Psoas muscle (tissue), 8 donors: ENCODE measurements around the gene HS3ST3A1. TPM values are rescaled to one million over a fixed set of nuclear protein-coding genes. Genes with fewer than 3 reads are reported as not detected.

Source experiments
- ATAC-seq, 4 donors: fragments of 200-7000 bp; cut with Tn5 transposase; one replicate each; pipeline ENCODE4 v1.9.1; 2020; ENCODE audit warnings: moderate library complexity in 3 of 4, mild to moderate bottlenecking in 2 of 4
- DNase-seq, 2 donors: peaks; one replicate each; pipeline ENCODE4 v3.0.0-alpha.2; 2020
- H3K27ac ChIP-seq: fragments of 200-600 bp; one replicate; pipeline ENCODE4 v1.8.0; 2022
- H3K27me3 ChIP-seq, 3 donors: fragments of 200-600 bp in 1 of 3; one replicate each; pipeline versions ENCODE4 v1.6.1 to v1.8.0; 2013 to 2022; ENCODE audit warnings: low read length in 2 of 3, mild to moderate bottlenecking in 2 of 3, moderate library complexity in 1 of 3; ENCODE audit not compliant: insufficient read depth in 3 of 3
- H3K36me3 ChIP-seq, 2 donors: fragments of 200-600 bp in 1 of 2; one replicate each; pipeline versions ENCODE4 v1.6.1 to v1.8.0; 2013 to 2022; ENCODE audit warnings: low read depth in 1 of 2, mild to moderate bottlenecking in 1 of 2, moderate library complexity in 1 of 2; ENCODE audit not compliant: insufficient read depth in 1 of 2
- H3K4me1 ChIP-seq: fragments of 200-600 bp; one replicate; pipeline ENCODE4 v1.8.0; 2022
- H3K4me3 ChIP-seq: fragments of 200-600 bp; one replicate; pipeline ENCODE4 v1.8.0; 2022; ENCODE audit warnings: mild to moderate bottlenecking
- H3K9me3 ChIP-seq: fragments of 200-600 bp; one replicate; pipeline ENCODE4 v1.8.0; 2022
- WGBS, 3 donors: extraction: QIAGEN DNeasy Blood & Tissue Kit; methylation state at CpG; one replicate each; pipeline versions ENCODE4 v1.1.6 to v1.1.7; 2013; 5-methylcytosine and 5-hydroxymethylcytosine counted together
- intact Hi-C, 2 donors: fragments of 100-400 bp; cut with DNase I; formaldehyde crosslinking; loops; one replicate each; pipeline versions ENCODE4 v1.11.0 to v1.14.2; 2022
- polyA plus RNA-seq, 3 donors: library from polyadenylated mRNA; stranded (reverse); fragments of 200-250 nt; gene quantifications; one replicate each; pipeline ENCODE4 v1.2.3, GENCODE V29; 2013
- total RNA-seq, 4 donors: library from RNA; stranded (reverse); fragmentation: NEBNext Ultra II Directional in 2 of 4; extraction: Animal tissue kit (Norgen Biotek cat#: 25700) in 2 of 4; gene quantifications; one replicate each; pipeline versions ENCODE4 v1.2.1 to v1.2.4, GENCODE V29; 2021 to 2023
- TF ChIP-seq, protein P1 (sequence below): fragments of 200-600 bp; IDR thresholded peaks from one replicate; pipeline ENCODE4 v1.8.0; 2022; ENCODE audit warnings: antibody characterized with exemption
- donor health status: healthy with polysubstance abuse.
- donor health status: DM: no; HTN: no; CAD: no; lungs with moderate emphysema.
- donor health status: Bipolar disorder and iron deficiency.
- donor health status: healthy.
- donor health status: DM: yes; HTN: yes; CAD: no.
- donor health status: DM: no; HTN: no; CAD: no.
- donor health status: DM: no; HTN: no; CAD: no.
- donor health status: DM: yes; HTN: yes; CAD: no.

Gene HS3ST3A1
- total and polyA plus RNA-seq, 7 donors, result 0.13 to 0.64 (median 0.44) TPM; not detected in 2

DNA sequence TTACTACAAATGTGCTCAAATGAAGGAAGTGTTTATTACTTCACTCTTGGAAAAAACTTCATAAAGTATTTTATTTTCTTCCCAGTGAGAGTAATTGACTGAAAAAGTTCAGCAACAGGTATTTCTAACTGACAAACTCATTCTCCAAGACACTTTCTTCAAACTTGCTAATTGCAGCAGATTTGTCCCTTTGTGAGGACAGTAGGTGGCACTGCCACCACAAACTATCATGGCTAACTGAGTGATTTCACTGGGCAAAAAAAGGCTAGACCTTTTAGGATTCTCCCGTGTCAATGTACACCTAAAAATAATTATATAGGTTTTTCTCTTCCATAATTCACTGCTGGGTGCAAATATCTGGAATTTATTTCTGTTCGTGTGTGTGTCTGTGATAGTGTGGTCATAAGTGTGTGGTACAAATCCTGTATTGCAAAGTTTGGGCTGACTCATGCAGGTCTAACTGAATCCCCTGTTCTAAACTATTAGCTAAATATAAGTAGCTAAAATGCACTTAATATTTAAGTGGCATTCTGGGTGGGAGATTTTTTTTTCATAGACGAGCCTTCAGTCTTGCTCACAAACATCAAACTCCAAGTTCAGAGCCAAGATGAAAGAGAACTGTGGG is 3.9 kb downstream of the HS3ST3A1 start:
- Histone ChIP-seq H3K9me3 (no peaks in the 10 kb centered on the region), H3K27ac (no peak overlapping the region), H3K27me3 (peaks cover 0 to 52% (median 13%) of the 10 kb centered on the region in 3 donors), H3K36me3 (no peaks in the 10 kb centered on the region), H3K4me1 (peaks cover 2% of the 10 kb centered on the region), H3K4me3 (no peak overlapping the region)
- TF ChIP-seq, protein P1, sequence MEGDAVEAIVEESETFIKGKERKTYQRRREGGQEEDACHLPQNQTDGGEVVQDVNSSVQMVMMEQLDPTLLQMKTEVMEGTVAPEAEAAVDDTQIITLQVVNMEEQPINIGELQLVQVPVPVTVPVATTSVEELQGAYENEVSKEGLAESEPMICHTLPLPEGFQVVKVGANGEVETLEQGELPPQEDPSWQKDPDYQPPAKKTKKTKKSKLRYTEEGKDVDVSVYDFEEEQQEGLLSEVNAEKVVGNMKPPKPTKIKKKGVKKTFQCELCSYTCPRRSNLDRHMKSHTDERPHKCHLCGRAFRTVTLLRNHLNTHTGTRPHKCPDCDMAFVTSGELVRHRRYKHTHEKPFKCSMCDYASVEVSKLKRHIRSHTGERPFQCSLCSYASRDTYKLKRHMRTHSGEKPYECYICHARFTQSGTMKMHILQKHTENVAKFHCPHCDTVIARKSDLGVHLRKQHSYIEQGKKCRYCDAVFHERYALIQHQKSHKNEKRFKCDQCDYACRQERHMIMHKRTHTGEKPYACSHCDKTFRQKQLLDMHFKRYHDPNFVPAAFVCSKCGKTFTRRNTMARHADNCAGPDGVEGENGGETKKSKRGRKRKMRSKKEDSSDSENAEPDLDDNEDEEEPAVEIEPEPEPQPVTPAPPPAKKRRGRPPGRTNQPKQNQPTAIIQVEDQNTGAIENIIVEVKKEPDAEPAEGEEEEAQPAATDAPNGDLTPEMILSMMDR, result peak; percentile 56
- WGBS, 3 donors, result 32 to 43% (median 33%) methylated on average over 3 of the region's 3 CpGs
- no peak for ATAC-seq
- intact Hi-C loops, result loop anchor here (5.0 kb wide), 2 partner anchors 704 to 1329 kb away; partner anchors contain the start of gene HS3ST3B1 (in 1 of the 2)
- no peak for DNase-seq

DNA sequence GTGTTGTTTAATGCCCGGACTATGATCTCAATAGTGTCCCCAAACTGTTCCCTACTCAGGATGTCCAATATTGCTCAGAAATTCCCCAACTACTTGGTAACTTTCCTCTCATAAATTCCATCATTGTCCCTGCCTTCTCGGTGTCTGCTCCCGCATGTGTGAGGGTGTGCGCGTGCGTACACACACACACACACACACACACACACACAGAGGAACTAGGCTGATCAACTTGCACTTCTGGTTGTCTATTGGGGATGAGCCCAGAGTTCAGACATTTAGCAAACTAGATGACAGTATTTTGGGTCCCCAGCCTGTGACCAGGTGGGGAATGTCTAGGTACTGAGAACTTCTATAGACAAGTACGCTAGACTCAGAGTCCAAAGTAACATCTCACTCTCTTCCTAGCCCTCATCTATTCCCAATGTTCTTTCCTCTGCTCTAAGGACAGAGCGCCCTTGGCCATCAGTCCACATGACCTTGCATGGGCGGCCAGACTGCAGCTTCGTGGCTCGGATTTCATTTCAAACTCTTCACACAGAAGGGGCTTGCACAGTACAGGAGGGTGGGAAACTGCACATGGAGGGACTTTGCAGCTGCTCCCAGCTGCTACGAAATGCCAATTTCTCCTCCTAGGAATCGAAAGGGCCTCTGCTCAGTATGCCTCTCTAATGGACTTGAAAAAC is 5.3 kb downstream of the HS3ST3A1 start:
- peaks cover 0 to 38% (median 10%) of the 10 kb centered on the region in 3 donors for H3K27me3 ChIP-seq
- ATAC-seq, result no peak
- no peak overlapping the region for H3K4me3 ChIP-seq
- intact Hi-C loops, result loop anchor here (5.0 kb wide), 2 partner anchors 706 to 1331 kb away; partner anchors contain the start of gene HS3ST3B1 (in 1 of the 2)
- no peaks in the 10 kb centered on the region for H3K9me3 ChIP-seq
- WGBS, 3 donors, result 60 to 62% (median 61%) methylated on average over 13 of the region's 13 CpGs
- DNase-seq, result no peak
- TF ChIP-seq, protein P1, result no peak
- no peak overlapping the region for H3K27ac ChIP-seq
- peaks cover 11% of the 10 kb centered on the region for H3K4me1 ChIP-seq
- H3K36me3 ChIP-seq, result no peaks in the 10 kb centered on the region

DNA sequence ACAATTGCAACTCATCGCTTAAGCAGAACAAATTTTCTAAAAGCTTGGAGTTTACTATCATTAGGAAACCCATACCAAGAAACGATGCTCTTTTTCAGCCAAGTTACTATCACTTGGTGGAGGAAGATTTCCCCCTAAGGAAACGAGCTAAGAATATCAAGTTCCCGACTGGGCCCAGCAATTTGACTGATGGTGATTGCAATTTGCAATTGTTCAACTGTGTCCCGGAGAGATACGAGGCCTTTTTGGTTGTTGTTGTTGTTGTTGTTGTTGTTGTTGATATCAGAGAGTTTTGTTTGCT is 6.2 kb downstream of the HS3ST3A1 start:
- intact Hi-C loops, result loop anchor here (2.0 to 5.0 kb wide), 3 partner anchors 707 to 1332 kb away; partner anchors contain the start of gene HS3ST3B1 (in 1 of the 2)
- ATAC-seq (no peak), DNase-seq (no peak)
- peaks cover 11% of the 10 kb centered on the region for H3K4me1 ChIP-seq
- H3K9me3 ChIP-seq, result no peaks in the 10 kb centered on the region
- TF ChIP-seq, protein P1, result no peak
- 59 to 76% (median 64%) methylated on average over 6 of the region's 6 CpGs for WGBS, 3 donors
- no peak overlapping the region for H3K4me3 ChIP-seq
- no peaks in the 10 kb centered on the region for H3K36me3 ChIP-seq
- H3K27me3 ChIP-seq, result peaks cover 0 to 29% (median 3%) of the 10 kb centered on the region in 3 donors
- H3K27ac ChIP-seq, result no peak overlapping the region

DNA sequence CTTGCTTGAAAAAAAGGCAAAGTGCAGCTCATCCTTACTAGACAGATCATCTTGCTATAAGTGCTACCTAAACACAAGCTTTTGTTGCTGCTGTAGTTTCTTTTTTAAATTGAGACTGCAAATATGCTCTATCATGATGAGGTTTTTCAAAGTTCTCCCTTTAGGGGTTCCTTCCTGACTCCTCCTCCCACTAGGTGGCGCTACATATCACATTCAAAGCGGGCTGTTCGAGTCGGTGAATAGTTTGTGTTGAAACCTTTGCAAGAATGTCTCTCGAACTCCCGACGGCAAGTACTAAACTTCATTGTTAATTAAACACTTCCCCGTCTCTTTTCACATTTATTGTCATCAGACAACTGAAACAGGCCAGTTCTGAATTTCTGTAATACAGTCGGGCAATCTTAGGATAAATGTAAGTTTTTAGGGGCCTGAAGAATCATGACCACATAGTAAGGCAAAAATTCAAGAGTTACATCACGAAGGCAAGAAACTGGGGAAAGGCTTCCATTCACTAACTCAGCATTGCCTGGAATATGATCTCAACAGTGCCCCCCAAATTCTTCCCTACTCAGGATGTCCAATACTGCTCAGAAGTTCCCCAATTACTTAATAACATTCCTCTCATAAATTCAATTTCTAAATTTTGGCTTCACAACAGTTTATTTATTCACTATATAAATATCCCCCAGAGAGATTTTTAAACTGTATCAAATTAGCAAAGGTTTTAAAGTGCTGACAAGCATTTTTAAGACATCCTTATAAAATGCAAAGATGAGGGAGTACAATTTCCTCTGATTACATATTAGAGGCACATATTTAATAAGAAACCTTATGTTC is 6.7 kb downstream of the HS3ST3A1 start:
- Histone ChIP-seq H3K4me1 (peaks cover 11% of the 10 kb centered on the region), H3K27me3 (peaks cover 0 to 24% (median 0%) of the 10 kb centered on the region in 3 donors), H3K27ac (no peak overlapping the region), H3K4me3 (no peak overlapping the region), H3K9me3 (no peaks in the 10 kb centered on the region), H3K36me3 (no peaks in the 10 kb centered on the region)
- intact Hi-C loops, result loop anchor here (2.0 to 5.0 kb wide), 3 partner anchors 707 to 1332 kb away; partner anchors contain the start of gene HS3ST3B1 (in 1 of the 2)
- TF ChIP-seq, protein P1, result peak; percentile 89
- DNase-seq, result peak; percentile 51 to 66
- peak in 3 of 4 donors; percentile 65 to 86 (median 82) for ATAC-seq
- WGBS, 3 donors, result 15 to 19% (median 17%) methylated on average over 10 of the region's 10 CpGs
